HepG2 (cell line): ENCODE data around the gene C9orf50. TPM values are rescaled to one million over a fixed set of nuclear protein-coding genes. Genes with fewer than 3 reads are reported as not detected.
A peak's percentile ranks its signal among the peaks of the same experiment; 100 is the strongest.

Source experiments
- CEBPZ ChIP-seq: IDR thresholded peaks from 2 replicates; pipeline ENCODE4 v1.6.1; 2012; ENCODE audit warnings: low read length, improper control_type of control experiment
- CREBL2 ChIP-seq: sonication (generic); formaldehyde crosslinking; IDR thresholded peaks from 2 replicates; pipeline ENCODE4 v1.8.1; 2023; ENCODE audit warnings: missing genetic modification reagents, mild to moderate bottlenecking, borderline replicate concordance
- DMAP1 ChIP-seq: IDR thresholded peaks from 2 replicates; pipeline ENCODE4 v1.6.1; 2016
- EED ChIP-seq: sonication (generic); formaldehyde crosslinking; IDR thresholded peaks from 2 replicates; pipeline ENCODE4 v1.5.0; 2020; ENCODE audit warnings: mild to moderate bottlenecking, missing genetic modification reagents
- EP300 ChIP-seq, 3 experiments: sonication (generic) in 1 of 3; formaldehyde crosslinking in 1 of 3; IDR thresholded peaks; 2 replicates each; pipeline versions ENCODE4 v1.5.1 to v1.6.1; 2011 to 2020; ENCODE audit warnings: low read depth in 2 of 3, low read length in 2 of 3, borderline replicate concordance in 1 of 3, improper control_type of control experiment in 1 of 3, mild to moderate bottlenecking in 1 of 3, missing genetic modification reagents in 1 of 3, moderate library complexity in 1 of 3
- HDAC2 ChIP-seq: sonication (generic); formaldehyde crosslinking; IDR thresholded peaks from 2 replicates; pipeline ENCODE4 v1.4.0; 2020; ENCODE audit warnings: missing genetic modification reagents
- KDM2A ChIP-seq: sonication (generic); formaldehyde crosslinking; IDR thresholded peaks from 2 replicates; pipeline ENCODE4 v1.4.0; 2020; ENCODE audit warnings: low read depth, missing genetic modification reagents, borderline replicate concordance
- KLF6 ChIP-seq: IDR thresholded peaks from 2 replicates; pipeline ENCODE4 v1.8.0; 2016; ENCODE audit warnings: missing biosample characterization, missing genetic modification reagents
- MYNN ChIP-seq: sonication (generic); formaldehyde crosslinking; IDR thresholded peaks from 2 replicates; pipeline ENCODE4 v1.4.0; 2020; ENCODE audit warnings: mild to moderate bottlenecking, low read depth, missing genetic modification reagents
- NFAT5 ChIP-seq: sonication (generic); formaldehyde crosslinking; IDR thresholded peaks from 2 replicates; pipeline ENCODE4 v1.4.0; 2020; ENCODE audit warnings: missing genetic modification reagents
- PCBP2 ChIP-seq: fragments of 200-400 bp; formaldehyde crosslinking; optimal IDR thresholded peaks from 2 replicates; pipeline ENCODE3; 2018; ENCODE audit warnings: low read length, low read depth; ENCODE audit not compliant: poor library complexity, severe bottlenecking
- RBAK ChIP-seq: sonication (generic); formaldehyde crosslinking; IDR thresholded peaks from 2 replicates; pipeline ENCODE4 v1.5.1; 2020; ENCODE audit warnings: mild to moderate bottlenecking, missing genetic modification reagents
- REXO4 ChIP-seq: sonication (generic); formaldehyde crosslinking; IDR thresholded peaks from 2 replicates; pipeline ENCODE4 v1.8.0; 2022; ENCODE audit warnings: missing genetic modification reagents, mild to moderate bottlenecking, borderline replicate concordance
- TBX2 ChIP-seq: sonication (generic); formaldehyde crosslinking; IDR thresholded peaks from 2 replicates; pipeline ENCODE4 v1.5.0; 2020; ENCODE audit warnings: missing genetic modification reagents, mild to moderate bottlenecking, borderline replicate concordance
- TIGD3 ChIP-seq: sonication (generic); formaldehyde crosslinking; IDR thresholded peaks from 2 replicates; pipeline ENCODE4 v1.5.1; 2020; ENCODE audit warnings: mild to moderate bottlenecking, missing genetic modification reagents, borderline replicate concordance
- ZBTB3 ChIP-seq: sonication (generic); formaldehyde crosslinking; IDR thresholded peaks from 2 replicates; pipeline ENCODE4 v1.4.0; 2020; ENCODE audit warnings: low read depth, mild to moderate bottlenecking, moderate library complexity, missing genetic modification reagents, borderline replicate concordance
- ZBTB7B ChIP-seq: sonication (generic); formaldehyde crosslinking; IDR thresholded peaks from 2 replicates; pipeline ENCODE4 v1.4.0; 2020; ENCODE audit warnings: missing genetic modification reagents
- ZFP37 ChIP-seq: sonication (generic); formaldehyde crosslinking; IDR thresholded peaks from 2 replicates; pipeline ENCODE4 v1.4.0; 2020; ENCODE audit warnings: missing genetic modification reagents, borderline replicate concordance
- ZKSCAN5 ChIP-seq: sonication (generic); formaldehyde crosslinking; IDR thresholded peaks from 2 replicates; pipeline ENCODE4 v1.5.1; 2020; ENCODE audit warnings: mild to moderate bottlenecking, missing genetic modification reagents
- ZSCAN22 ChIP-seq: sonication (generic); formaldehyde crosslinking; IDR thresholded peaks from 2 replicates; pipeline ENCODE4 v1.4.0; 2020; ENCODE audit warnings: mild to moderate bottlenecking, missing genetic modification reagents
- polyA plus RNA-seq, 8 experiments: library from polyadenylated mRNA; depleted of rRNA in 3 of 8; stranded (reverse) in 7 of 8; unstranded in 1 of 8; fragments of >200 nt; fragmentation: Illumina TruSeq in 4 of 8; extraction: Trizol in 4 of 8; gene quantifications; 2 replicates each; pipeline versions ENCODE4 v1.2.1 to v1.2.3, GENCODE V29; 2011 to 2016; ENCODE audit warnings: low read depth in 4 of 8, missing spikeins in 1 of 8, mixed read lengths in 1 of 8; ENCODE audit not compliant: insufficient read depth in 1 of 8
- total RNA-seq, 5 experiments: library from RNA; depleted of rRNA; stranded (reverse); fragments of >200 nt; fragmentation: Illumina TruSeq; extraction: Trizol; gene quantifications; 2 replicates each; pipeline ENCODE4 v1.2.3, GENCODE V29; 2016; ENCODE audit warnings: low read depth in 1 of 5

C9orf50 gene
- total and polyA plus RNA-seq, 2 of the 13 experiments (the other 11 are each of a cell fraction or from before 2014, with no cell fraction given): not detected

- TF ChIP-seq MYNN (CRISPR knock-in tag) (0 out of 2 replicates have a peak, but pooled peaks have one; percentile 21), RBAK (CRISPR knock-in tag) (no peak), CREBL2 (no peak), EP300 (IDR thresholded peaks at IDR 0.05; ENCODE audit: low read depth in 2 of 2, low read length in 2 of 2) (no peak), EP300 (CRISPR knock-in tag; IDR thresholded peaks at IDR 0.05; ENCODE audit: borderline replicate concordance) (no peak), ZBTB3 (CRISPR knock-in tag) (no peak), TIGD3 (CRISPR knock-in tag) (0 out of 2 replicates have a peak, but pooled peaks have one; percentile 83), KLF6 (CRISPR knock-in tag) (no peak), PCBP2 (no peak), DMAP1 (CRISPR knock-in tag) (peak; percentile 83), TBX2 (peak; percentile 50), ZBTB7B (CRISPR knock-in tag) (no peak), CEBPZ (no peak), NFAT5 (CRISPR knock-in tag) (0 out of 2 replicates have a peak, but pooled peaks have one; percentile 34), ZSCAN22 (CRISPR knock-in tag) (no peak), REXO4 (no peak), HDAC2 (CRISPR knock-in tag) (no peak), KDM2A (CRISPR knock-in tag) (peak; percentile 99), EED (CRISPR knock-in tag) (no peak), ZFP37 (peak; percentile 78; the same call in 1 of the 2 replicates), ZKSCAN5 (no peak)
Observed at GRCh38 chr9:129626079-129626624, 5.3 kb upstream of the C9orf50 start, which contains the start of gene NTMT1 (continued).
